Activated gamma-delta T cell treated with Interleukin-2 at 50 U/mL for 16 hours (primary cell): ENCODE data around the gene DDAH1.
"Not testable (repeated sequence)": the region's sequence is repeated elsewhere in the genome, so short reads cannot be mapped to it uniquely, and the experiment has no call there.

Source experiments
- DNase-seq: peaks from one replicate; pipeline ENCODE4 v3.0.0-alpha.2; 2020

Gene DDAH1

DNA sequence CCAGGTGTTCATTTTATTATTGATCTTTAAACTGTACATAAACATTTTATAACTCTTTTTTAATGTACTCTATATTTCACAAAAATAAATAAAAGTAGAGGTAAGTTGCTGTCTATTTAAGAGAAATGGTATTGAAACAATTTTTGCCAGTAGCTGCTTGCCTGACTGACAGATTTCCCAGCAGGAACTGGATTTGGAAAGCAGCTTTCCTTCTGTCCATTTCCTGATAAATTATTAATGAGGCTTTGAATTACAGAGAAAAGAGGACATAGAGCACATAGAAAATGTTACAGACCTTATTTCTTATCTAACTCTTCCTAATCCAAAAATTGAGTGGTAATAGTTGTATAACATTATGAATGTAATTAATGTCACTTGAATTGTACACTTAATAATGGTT, 108.8 kb downstream of the DDAH1 start:
- DNase-seq: no peak

DNA sequence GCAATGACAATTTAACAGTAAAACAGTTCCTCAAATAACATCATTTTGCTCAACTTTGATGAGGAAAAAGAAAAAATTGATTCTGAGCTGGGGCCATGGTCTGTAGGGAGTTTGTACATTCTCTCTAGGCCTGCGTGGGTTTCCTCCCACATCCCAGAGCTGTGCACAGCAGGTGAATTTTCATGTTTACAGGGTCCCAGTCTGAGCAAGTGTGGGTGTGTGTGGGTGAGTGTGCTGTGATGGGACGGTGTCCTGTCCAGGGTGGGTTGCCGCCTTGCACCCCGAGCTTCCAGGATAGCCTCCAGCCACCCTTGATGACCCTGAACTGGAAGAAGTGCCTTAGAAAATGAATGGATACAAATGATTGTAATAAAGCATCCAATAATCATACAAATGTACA, 112.9 kb downstream of the DDAH1 start:
- DNase-seq: no peak

DNA sequence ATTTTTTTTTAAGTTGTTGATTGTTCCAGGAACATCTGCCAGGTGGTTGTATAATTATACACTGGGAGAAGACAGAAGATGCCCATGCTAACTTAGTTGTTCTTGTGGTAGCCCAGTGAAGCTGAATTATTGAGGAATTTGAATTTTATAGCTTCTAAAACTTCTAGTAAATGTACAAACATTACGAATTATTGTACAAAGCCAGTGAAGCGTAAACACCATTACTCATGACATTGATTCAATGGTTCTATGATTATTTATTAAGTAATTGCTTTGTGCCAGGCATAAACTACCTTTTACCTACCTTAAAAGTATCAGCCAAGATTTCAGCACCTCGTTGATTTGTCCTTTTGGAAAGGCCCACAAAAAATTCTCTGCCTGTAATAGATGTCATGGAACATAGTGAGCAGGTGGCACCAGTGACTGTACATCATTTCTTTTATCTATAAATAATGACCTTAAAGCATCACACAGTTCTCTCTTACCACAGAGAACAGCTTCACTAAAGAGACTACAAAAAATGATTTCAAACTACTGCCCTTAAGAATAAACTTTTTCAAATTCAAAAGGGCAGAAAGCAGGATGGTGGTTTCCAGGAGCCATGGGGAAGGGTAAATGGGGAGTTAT, 113.6 kb downstream of the DDAH1 start:
- DNase-seq: no peak

DNA sequence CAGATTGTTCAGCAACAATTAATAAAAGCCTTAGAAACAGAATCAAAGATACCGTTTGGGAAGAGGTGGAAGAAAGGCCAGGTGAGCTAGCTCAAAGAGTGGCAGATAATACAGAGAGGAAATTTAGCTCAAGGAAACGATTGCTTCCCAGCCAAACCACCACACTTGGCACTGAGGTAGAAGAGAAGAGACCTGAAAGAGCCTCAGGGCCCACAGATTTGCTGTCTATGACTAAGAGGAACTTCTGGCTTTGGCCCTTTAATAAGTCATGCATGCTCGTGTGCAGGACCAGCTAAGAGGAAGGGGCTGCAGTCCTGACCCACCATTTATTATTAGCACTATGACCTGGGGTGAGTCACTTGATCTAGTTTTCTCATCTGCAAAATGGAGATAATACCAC, 115.7 kb downstream of the DDAH1 start:
- no peak for DNase-seq

DNA sequence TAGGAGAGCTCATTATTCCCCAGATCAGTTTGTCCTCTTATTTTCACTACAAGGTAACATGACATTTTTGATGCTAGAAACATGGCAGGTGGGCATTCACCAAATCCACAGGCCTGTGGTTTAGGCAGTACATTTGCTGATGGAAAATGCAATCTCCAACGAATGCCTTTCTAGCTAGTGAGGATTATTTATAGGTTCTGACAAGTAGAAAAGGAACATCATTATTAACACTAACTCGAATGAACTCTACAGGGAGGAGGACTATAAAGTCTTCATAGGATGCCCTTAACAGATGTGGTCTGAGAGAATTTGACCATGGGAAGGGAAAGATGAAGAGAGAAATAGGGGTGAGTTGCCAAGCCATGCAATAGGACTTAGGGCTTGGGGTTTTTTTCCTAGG, 117.1 kb downstream of the DDAH1 start:
- DNase-seq: no peak

DNA sequence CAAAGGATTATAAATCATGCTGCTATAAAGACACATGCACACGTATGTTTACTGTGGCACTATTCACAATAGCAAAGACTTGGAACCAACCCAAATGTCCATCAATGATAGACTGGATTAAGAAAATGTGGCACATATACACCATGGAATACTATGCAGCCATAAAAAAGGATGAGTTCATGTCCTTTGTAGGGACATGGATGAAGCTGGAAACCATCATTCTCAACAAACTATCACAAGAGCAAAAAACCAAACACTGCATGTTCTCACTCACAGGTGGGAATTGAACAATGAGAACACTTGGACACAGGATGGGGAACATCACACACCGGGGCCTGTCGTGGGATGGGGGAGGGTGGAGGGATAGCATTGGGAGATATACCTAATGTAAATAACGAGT, 117.7 kb downstream of the DDAH1 start:
- DNase-seq: not testable (repeated sequence)

DNA sequence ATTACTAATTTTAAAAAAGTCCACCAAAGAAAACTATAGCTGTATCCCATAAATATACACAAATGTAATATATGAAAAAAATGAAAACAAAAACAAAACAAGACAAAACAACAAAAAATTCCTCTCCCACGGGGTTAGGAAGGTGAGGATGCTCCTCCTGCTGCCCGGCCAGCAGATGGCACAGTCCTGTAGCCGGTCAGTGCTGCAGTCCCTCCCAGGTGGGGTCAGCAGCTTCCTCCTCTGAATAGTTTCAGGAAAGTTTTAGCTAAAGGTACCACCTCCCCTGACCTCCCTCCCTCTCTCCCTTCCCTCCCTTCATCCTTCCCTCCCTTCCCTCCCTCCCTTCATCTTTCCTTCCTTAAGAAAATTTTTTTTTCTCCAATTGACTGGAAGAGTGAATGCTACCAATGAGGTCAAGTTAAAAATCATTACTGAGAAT, 120.7 kb downstream of the DDAH1 start:
- no peak for DNase-seq

DNA sequence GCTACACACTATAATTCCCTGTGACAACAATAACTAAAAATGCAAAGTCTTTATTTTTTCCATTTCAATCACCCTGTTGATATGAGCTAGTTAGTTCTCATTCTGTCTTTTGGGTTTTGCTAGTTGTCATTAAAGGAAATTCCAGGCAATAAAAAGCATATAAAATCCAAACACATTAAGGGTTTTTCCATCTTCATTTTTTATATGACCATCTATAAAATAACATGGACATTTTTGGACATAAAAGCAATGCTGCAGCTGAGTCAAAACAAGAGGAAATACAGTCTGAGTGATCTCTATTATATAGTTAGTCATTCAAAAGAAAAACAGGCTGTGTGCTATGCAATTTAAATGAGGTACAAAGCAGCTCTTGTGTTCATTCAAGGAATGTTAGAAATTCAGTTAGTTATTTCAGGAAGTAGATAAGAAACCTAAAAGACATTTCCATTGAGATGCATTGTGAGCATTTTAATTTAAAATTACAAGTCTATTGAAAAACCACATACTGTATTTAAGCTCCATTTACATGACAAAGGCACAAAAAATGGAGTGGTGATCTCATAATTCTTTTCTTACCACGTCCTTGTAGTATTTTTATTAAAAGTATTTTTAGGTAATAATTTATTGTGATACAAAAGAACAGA, 121.2 kb downstream of the DDAH1 start:
- no peak for DNase-seq

DNA sequence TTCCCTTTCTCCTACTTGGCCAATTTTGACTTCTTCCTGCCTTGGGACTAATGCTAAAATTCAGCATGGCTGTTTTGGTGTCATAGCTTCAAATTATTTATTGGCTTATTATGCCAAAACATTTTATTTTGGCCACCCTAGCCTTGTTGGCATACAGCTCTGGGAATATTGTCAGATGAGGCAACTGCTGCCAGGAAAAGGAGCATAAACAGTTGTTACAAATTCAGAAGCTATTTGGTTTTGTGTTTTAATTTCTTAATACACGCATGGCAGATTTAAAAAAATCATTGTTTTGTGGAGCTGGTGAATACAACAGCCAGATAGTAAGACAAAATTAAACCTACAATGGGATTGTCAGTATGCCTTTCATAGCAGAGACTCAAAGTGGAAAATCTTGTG, 121.7 kb downstream of the DDAH1 start:
- DNase-seq: no peak

DNA sequence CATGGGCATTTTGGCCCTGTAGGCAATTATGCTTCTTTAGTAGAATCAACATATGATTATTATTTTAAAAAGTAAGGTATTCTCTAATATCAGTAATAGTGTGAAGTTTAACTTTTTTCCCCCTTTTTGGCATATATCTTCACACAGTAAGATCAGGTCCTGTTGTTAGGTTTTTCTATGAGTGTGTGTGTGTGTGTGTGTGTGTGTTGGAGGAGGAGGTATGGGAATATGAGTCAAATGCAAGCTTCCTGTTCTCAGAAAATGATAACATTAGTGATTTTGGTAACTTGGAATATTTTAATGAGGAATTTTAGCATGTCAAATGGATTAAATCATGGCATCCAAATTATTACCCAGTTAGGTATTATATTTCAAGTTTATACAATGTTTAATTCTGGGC, 122.8 kb downstream of the DDAH1 start:
- no peak for DNase-seq

DNA sequence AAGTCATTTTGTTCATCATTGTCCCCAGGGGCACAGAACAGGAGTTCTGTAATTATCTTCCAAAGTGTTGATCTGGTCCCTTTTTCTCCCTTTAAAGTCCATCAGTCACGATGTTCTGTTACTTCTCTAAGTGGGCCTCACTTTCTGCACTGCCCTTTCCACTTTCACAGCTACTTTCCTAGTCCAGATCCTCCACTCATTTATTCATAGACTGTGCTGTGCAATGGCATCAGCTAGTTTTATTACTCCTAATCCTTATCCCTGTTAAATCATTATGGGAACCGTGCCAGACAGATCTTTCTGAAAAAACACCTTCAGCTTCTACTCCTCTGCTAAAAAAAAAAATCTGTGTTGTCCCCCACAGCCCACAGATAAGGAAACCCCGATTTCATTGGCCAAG, 124.5 kb downstream of the DDAH1 start:
- no peak for DNase-seq

DNA sequence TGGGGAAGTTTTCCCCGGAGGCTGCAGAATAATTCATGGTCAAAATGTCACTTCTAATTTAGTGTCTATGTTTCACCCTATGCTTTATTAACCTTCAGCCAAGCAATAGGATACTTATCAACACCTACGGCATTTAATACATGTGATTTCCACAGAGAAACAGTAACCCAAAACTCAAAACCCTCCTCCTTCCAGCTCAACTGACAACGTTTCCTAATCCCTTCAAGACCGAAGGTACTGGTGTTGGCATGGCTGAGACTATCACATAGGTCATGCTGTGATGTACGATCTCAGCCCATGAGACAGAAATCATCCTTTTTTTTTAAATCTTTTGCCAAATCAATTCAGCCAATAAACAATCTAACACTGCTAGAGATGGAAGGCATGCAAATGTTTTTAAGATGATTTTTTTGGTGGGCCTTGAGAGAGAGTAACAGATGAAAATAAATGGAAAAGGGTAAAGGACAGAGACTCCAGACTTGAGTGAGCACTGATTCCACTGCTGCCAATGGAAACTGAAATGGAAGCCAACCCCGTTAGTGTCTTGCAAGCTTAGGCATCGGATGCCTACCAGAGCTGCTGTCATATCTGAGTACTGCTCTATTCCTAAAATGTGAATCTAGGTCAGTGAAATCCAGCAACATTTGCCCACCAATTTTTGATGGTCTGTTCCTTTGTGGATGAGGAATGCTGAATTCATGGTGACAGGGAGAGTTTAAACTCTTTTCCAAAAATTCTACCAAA, 125.1 kb downstream of the DDAH1 start:
- no peak for DNase-seq

DNA sequence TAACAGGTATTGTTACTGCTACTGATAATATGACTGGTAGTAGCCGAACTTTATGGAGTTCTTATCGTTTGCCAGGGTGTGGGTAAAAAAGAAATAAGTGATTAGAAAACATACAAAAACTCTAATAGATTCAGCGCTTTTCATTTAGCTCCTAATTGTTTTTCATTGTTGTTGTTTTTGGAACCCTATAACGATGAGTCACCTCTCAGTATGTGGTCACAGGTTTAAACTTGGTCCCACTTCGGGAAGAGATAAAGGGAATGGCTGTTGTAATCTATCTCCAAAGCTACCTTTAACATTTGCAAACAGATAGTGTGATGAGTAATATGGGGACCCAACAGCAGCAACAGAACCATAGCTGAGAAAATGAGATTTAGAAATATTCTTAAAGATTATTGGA, 125.9 kb downstream of the DDAH1 start:
- no peak for DNase-seq

DNA sequence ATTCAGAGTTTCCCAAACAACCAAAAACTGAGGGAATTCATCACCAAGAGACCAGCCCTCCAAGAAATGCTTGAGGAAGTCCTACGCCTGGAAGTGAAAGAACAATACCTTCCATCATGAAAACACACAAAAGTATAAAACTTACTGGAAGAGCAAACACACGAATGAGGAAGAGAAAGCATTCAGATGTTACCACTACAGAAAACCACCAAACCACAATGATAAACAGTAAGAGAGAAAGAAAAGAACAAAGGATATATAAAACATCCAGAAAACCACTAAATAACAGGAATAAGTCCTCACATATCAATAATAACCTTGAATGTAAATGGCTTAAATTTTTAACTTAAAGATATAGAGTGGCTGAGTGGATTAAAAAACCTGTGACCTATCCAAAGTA, 130.0 kb downstream of the DDAH1 start:
- DNase-seq: no peak

DNA sequence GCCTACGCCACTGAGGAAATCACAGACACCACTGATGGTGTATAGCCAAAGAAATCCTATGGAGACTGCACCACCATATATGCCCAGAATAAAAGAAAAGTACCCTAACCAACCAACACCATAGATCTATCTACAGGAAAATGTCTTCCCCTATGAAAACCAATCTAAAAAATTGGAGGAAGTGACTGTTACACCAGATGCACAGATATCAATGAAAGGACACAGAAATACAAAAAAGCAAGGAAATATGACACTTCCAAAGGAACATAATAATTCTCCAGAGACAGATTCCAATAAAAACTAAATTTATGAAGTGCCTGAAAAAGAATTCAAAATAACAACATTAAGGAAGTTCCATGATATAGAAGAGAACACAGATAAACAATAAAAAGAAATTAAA, 131.8 kb downstream of the DDAH1 start:
- DNase-seq: no peak

DNA sequence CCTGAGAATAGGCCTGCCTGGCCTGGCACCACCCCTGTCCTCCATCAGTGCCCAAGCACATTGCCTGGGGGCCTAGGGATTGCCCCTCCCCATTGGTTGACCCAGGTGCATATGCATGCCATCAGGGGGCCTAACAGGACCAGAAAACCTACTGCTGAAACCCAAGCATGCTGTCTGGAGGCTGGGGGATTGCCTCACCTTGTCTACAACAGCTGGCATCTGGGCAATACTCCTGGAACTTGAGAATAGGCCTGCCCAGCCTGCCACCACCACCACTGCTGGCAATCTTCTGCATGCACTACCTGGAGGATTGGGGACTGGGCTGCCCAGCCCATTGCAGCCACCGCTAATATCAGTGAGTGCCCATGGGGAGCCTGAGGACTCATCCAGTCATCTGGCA, 132.4 kb downstream of the DDAH1 start:
- no peak for DNase-seq

DNA sequence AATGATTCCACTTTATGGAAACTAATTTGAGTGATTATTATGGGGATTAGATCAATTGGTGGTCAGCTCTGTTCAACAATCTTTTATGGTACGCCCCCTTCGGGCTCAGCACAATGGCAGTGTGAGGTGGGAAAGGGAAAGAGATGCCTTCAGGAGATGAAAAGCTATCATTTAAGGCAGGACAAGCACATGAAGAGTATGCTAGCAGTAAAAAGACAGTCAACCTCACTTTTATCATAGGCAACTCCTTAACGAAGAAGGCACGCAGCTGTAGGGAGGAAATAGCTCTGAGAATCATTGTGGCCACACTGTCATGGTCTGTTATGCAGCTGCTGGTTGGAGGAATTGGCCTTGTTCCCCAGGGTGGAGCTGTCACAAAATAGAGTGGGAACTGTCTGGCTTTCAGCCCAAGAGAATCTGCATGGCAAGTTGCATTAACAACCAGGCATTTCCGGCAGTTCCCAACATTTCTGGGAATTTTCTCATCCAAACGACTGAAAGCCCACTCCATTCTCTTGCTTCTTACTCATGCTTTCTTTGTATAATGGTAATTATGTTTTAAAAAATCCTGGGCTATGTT, 134.2 kb downstream of the DDAH1 start:
- no peak for DNase-seq

DNA sequence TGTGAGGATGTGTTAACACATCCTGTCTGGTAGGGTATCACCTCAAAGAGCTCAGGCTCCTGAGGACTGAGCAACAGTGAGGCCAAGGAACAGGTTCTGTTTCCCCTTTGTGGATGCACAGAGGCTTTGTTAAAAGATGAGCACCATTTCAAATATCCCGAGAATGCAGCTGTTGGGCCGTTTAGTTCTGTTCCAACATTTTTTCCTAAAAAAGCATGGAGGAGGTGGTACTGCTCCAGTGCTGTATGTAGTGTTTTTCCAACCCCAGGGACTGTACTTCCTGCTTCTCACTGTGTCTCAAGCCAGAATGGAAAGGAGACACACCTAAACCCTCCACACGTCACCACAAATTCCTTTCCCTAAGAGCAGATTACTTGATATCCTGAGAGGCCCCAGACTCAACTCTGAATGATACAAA, 134.7 kb downstream of the DDAH1 start:
- DNase-seq: no peak

DNA sequence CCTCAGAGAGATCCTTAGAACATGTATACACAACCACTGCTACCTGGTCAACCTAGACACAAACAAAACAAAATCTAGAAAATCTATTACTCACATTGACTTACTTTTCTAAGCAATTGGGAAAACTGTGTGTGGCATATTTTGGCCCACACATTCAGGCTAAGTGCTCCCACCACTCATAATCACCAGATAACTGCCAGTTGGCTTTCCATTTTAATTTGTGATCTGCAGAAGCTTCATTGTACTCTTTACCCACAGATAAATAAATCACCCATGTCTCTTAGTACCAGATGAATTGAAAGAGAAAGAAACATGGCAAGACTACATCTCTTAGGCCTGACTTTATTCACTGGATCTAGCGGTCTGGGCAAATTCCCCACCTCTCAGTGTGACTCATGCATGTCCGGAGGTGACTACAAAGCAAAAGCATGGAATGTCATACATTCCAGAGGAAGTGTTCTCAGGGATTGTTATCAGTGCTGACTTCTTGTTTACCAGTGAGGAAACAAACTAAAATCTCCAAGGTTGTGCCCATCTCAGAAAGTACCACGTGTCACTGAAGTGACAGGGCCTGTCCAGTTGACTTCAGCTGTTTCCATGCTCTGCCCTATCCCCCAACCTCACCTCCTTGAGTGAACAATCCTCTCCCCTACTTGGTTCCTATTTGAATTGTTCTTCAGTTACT, 136.1 kb downstream of the DDAH1 start:
- no peak for DNase-seq

DNA sequence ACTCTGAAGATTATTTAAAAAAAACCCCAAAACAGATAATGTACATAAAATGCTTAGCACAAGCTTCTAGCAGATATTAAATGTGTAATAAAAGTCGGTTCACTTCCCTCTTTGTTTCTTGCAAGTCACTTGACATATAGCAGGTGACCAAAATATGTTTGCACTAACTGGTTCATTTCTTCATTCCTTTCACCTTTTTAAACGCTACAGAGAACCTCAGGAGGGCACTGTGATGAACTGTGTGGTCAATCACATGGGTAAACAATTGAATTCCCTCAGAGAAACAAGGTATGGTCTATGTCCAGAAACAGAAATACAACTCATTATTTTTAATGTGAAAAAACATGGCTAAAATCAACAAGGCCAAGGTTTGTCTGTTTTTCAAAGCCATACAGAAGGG, 137.2 kb downstream of the DDAH1 start:
- DNase-seq: no peak

DNA sequence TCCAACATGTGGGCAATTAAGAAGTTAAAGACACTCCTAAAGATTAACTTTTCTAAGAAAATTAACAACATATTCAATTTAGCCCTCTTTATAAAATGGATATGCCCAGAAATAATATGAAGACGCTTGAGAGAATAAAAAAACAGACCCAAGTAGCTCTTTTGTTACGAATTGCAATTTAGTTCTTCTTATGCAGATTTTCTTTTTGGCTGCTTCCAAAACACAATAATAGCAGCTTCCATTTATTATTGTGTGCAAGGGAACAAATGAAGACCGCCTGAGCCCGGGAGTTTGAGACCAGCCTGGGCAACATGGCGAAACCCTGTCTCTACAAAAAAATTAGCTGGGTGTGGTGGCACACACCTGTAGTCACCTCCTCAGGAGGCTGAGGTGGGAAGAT, 138.1 kb downstream of the DDAH1 start:
- no peak for DNase-seq

DNA sequence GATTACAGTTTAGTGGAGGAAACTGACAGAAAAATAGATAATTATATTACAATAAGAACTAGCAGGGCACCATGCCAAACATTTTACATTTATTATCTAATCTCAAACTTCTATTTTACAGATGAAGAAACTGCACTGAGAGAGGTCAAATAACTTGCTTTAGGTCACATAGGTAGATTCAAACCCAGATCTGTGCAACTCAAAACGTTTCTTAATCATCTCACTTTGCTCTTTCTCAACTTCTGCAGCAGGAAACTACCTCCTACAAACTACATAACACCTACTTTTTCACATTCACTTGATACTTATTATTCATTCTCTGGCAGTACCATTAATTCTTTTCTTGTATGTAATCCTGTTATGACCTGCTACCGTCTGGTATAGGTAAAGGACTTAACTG, 138.6 kb downstream of the DDAH1 start:
- DNase-seq: no peak

DNA sequence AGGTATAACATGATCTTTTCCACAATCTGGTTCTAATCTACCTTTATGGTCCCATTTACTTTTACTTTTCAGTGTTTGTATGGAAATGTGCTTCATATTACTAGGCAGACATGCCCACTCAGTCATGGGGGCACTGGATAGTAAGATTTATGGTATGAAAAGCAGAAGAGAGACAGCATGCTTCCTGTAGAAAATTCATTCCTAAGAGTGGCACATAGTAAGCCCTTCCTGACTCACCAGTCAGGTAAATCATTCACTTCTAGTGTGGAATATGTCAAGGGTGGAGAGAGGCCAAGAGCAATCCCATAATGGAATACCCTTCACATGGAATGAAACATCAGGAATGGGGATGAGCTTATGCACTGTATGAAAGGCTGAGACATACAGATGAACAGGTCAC, 139.0 kb downstream of the DDAH1 start:
- no peak for DNase-seq

DNA sequence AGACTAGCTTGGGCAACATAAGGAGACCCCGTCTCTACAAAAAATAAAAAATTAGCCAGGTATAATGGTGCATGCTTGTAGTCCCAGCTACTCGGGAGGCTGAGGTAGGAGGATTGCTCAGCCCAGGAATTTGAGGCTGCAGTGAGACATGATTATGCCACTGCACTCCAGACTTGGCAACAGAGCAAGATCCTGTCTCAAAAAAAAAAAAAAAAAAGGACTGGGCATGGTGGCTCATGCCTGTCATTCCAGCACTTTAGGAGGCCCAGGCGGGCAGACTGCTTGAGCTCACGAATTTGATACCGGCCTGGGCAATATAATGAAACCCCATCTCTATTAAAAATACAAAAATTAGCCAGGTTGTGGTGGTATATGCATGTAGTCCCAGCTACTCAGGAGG, 141.2 kb downstream of the DDAH1 start:
- DNase-seq: no peak
